IPS-NIHi11 (cell line): ENCODE measurements around the gene PHPT1.
"Not testable (repeated sequence)": the region's sequence is repeated elsewhere in the genome, so short reads cannot be mapped to it uniquely, and the experiment has no call there.

Experiments used
- DNase-seq: peaks from one replicate; pipeline ENCODE4 v3.0.0; 2012; ENCODE audit warnings: mixed read lengths, low spot score

The PHPT1 gene

GRCh38 chr9:136860529-136860928 is 11.3 kb downstream of the PHPT1 start:
- no peak for DNase-seq

- DNase-seq = no peak
These were observed 12.0 kb downstream of the PHPT1 start for GRCh38 chr9:136860933-136861873.

- no peak for DNase-seq
These were observed 12.8 kb downstream of the PHPT1 start for GRCh38 chr9:136861874-136862457.

- no peak for DNase-seq
These were observed 13.8 kb downstream of the PHPT1 start for GRCh38 chr9:136862849-136863622.

- no peak for DNase-seq
These were observed 14.5 kb downstream of the PHPT1 start for GRCh38 chr9:136863623-136864273.

- DNase-seq = no peak
These were observed 16.0 kb downstream of the PHPT1 start for GRCh38 chr9:136865041-136865767.

GRCh38 chr9:136865768-136866103 is 16.5 kb downstream of the PHPT1 start:
- DNase-seq = peak; percentile 57

GRCh38 chr9:136866898-136867421 is 17.8 kb downstream of the PHPT1 start:
- not testable (repeated sequence) for DNase-seq

GRCh38 chr9:136867480-136867879 is 18.3 kb downstream of the PHPT1 start:
- DNase-seq = no peak

- DNase-seq = no peak
These were observed 18.7 kb downstream of the PHPT1 start for GRCh38 chr9:136867917-136868316.

GRCh38 chr9:136868644-136869043 is 19.4 kb downstream of the PHPT1 start:
- DNase-seq = no peak

GRCh38 chr9:136869611-136870010 is 20.4 kb downstream of the PHPT1 start:
- DNase-seq = not testable (repeated sequence)

- peak; percentile 2 for DNase-seq
These were observed 25.9 kb downstream of the PHPT1 start for GRCh38 chr9:136875155-136875554.

GRCh38 chr9:136876476-136876875 is 27.3 kb downstream of the PHPT1 start:
- no peak for DNase-seq

- DNase-seq = peak; percentile 29
These were observed 31.4 kb downstream of the PHPT1 start for GRCh38 chr9:136880651-136881050.

GRCh38 chr9:136881691-136882108 is 32.5 kb downstream of the PHPT1 start:
- DNase-seq = peak; percentile 35

- peak; percentile 40 for DNase-seq
These were observed 33.1 kb downstream of the PHPT1 start for GRCh38 chr9:136882109-136882946.

- DNase-seq = not testable (repeated sequence)
These were observed 33.7 kb downstream of the PHPT1 start for GRCh38 chr9:136882947-136883283.

- not testable (repeated sequence) for DNase-seq
These were observed 34.5 kb downstream of the PHPT1 start for GRCh38 chr9:136883670-136884069.

GRCh38 chr9:136885950-136886578 is 36.9 kb downstream of the PHPT1 start, which contains the start of gene TRAF2:
TSS of gene TRAF2 (plus strand) at chr9:136886516. CDS start at chr9:136898741, 12,225 bp downstream.
- peak; percentile 100 for DNase-seq
